CD4-positive, alpha-beta T cell treated with Interleukin-1 beta for 1 hour (primary cell): ENCODE results near the gene COL6A1.
A peak's percentile ranks its signal among the peaks of the same experiment; 100 is the strongest.
"Not testable (repeated sequence)": the region's sequence is repeated elsewhere in the genome, so short reads cannot be mapped to it uniquely, and the experiment has no call there.

Experiments used
- DNase-seq, 2 donors: peaks; one replicate each; pipeline ENCODE4 v3.0.0-alpha.2; 2020 to 2022

COL6A1 gene

DNA sequence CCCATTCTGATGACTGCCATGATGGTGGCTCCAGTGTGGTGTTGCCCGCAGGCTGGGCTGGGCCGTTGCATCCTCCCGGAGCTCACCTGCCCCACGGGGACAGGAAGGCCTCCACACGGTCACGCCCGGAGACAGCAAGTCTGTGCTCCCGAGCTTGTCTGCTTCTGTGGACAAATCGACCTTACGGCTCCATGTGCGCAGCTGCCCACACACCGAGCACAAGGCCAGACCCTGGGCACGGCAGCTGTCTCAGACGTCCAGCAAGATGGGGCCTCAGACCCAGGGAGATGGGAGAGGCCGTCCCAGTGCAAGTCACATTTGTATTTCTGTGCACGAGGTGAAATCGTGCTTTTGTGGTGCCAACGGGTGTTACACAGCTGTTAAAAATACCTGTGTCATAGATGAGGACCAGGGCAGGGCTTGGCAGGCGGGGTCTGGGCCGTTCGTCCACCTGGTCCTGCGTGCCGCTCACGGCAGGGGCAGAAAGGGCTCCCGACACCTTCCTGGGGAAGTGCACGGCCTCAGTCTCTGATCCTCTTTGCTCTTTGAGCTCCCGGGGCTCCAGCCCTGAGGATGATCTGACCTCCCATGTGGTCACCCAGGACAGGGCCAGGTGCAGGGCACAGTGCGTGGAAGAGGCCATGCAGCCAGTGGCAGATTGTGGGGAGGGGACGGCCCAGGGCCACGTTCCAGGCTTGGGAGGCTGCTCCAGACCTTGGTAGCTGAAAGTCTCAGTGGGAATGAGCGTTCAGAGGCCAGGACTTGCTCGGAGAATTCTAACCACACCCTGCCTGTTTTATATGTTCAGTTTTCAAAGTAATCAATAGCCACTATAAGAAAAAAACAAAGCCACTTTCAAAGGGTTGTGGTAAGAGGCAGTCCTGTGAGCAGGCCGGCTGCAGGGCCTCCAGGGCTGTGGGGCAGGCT, 13.5 kb downstream of the COL6A1 start:
- DNase-seq: peak in 1 of 2 donors; percentile 0

DNA sequence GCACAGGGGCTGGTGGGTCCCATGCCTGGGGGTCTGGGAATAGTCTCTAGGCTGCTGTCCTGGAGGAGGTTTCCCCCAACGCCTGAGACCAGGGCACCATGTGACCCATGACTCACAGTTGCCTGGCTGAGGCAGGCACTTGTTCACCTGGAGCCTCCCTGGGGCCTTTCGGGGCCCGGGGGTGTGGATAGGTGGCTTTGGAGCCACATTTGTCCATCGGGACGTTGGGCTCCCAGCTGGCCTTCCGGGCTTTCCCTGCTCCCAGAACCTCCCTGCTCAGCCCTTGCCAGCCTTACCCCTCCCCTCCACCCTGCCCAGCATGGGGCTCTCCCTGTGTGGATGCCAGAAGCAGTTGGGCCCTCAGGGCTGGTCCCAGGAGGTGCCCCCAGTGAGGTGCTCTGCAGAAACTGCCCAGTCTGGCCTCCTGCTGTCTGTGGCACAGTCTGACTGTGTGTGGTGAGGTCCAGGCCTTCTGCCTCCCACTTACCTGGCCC, 14.2 kb downstream of the COL6A1 start:
- peak in 1 of 2 donors; percentile 0 for DNase-seq

DNA sequence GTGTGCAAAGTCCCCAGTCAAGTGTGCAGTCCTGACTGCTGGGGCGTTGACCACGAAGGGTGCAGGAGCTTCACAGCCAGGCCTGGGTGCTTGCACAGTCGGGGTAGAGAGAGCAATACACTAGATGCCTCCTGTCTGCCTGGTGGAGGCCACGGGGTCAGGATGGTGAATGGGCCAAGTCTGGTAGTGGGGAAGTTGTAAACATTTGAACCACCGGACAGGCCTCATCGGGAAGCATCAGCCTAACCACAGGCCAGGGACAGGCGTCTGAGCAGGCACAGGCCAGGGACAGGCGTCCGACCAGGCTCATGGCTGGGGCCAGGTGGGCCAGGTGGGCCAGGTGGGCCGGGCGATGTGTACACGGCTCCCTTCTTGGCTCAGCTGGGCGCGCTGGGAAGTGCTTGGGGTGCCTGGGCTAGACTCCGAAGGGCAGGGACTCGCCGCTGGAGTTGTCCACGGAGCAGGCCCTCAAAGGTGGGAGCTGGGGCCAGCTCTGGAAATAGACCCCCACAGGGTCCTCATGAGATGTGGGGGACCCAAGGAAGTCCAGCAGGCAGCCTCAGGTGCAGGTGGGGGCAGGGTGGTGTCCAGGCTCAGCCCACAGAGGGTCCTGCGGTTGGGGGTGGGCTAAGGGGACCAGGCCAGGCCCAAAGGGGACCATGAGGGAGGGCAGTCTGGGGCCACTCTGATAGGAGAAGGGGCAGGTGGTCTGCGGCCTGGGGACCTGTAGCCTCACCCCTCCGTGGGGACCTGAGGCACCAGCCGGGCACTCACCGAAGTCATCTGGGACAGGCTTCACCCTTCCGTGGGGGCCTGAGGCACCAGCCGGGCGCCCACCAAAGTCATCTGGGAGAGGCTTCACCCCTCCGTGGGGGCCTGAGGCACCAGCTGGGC, 15.0 kb downstream of the COL6A1 start:
- no peak for DNase-seq

DNA sequence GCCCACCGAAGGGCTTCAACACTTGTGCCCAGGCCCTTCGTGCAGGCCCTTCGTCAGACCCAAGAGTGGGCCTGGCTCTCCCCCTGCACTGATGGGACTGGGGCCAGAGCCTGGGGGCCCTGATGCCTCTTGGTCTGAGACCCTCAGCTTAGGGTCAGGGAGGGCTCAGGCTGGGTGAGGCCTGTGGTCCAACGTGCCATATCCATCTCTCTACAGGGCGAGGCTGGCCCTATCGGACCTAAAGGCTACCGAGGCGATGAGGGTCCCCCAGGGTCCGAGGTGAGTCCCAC, 15.6 kb downstream of the COL6A1 start:
- no peak for DNase-seq

DNA sequence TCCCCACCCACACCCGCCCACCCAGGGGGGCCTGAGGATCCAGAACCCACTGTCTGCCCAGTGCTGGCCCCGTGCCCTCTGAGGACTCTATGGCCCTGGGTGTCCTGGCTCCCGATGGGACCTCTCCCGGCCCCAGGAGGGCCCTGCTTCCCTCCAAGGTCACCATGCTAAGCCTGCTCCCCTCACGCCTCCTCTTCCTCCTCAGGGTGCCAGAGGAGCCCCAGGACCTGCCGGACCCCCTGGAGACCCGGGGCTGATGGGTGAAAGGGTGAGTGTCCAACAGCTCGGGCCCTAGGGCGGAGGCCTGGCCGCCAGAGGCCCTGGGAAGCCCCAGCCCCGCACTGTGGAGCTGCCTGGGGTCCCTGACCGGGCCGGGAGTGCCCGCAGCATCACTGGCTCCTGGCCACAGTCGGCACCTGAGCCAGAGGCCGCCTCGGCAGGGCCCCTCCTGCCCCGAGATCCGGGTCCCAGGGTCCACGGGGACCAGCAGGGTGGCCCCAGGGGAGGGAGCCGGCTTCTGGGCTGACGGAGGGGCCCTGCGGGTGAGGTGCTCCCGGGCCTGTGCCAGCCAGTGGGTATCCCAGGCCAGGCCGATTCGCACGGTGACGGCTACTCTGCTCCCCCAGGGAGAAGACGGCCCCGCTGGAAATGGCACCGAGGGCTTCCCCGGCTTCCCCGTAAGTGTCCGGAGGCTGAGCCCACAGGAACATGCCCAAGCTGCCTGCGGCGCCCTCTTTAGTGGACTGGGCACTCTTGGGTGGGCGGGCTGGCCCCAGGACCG, 16.1 kb downstream of the COL6A1 start:
- DNase-seq: no peak

DNA sequence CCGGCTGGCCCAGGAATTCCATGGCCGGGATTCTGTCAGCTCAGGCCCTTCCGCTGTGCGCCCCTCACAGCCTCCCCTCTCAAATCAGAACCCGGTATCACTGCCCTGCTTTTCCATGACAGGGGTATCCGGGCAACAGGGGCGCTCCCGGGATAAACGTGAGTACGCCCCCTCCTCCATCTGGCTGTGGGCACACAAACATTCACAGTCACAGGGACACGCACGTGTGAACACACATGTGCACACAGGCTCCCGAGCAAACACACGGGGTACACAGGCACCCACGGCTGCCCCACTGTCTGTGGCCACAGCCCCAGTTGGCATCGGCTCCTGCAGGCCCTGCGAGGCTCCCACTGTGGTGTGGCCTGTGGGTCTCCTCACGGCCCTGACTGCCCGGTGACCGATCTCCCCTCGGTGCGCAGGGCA, 16.7 kb downstream of the COL6A1 start:
- no peak for DNase-seq

DNA sequence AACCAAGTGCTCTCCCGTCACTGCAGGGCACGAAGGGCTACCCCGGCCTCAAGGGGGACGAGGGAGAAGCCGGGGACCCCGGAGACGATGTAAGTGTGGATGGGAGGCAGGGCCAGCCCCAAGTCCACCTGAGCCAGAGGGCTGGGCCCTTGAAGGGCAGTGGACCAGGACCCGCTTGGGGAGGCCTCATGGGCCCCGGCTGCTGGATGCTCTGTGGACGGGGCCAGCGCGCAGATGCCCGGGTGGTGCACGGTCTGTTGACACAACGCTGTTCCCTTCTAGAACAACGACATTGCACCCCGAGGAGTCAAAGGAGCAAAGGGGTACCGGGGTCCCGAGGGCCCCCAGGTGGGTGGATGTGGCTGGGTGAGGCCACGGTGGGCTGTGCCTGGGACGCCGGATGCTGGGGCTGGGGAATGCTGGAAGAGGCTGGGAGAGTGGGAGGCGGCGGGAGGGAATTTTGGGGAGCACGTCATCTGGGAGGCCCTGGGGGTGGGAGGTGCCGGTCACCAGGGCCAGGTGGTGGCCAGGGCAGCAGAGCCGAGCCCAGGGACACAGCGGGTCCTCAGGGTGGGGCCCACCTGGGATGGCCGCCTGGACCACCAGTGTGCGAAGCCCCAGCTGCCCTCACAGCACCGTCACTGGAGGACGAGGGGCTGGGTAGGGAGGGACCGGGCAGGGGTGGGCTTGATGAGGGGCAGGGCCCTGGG, 17.5 kb downstream of the COL6A1 start:
- DNase-seq: no peak

DNA sequence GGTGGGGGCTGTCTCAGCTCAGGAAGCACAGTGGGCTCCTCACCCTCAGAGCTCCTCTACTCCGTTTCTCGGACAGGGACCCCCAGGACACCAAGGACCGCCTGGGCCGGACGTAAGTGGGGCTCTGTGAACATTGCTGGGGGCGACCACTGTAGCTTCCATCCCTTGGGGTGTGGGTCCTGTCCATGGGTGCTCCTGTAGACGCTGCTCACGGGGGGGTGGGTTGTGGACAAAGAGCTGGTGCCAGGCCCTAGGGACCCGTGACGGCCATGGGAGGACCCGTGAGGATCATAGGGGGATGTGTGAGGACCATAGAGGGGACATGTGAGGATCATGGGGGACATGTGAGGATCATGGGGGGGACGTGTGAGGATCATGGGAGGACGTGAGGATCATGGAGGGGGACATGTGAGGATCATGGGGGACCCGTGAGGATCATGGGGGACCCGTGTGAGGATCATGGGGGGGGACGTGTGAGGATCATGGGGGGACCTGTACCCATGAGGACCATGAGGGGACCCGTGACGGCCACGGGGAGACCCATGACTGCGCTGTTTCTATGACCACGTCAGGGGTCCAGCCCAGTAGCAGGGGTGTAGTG, 18.1 kb downstream of the COL6A1 start:
- no peak for DNase-seq

DNA sequence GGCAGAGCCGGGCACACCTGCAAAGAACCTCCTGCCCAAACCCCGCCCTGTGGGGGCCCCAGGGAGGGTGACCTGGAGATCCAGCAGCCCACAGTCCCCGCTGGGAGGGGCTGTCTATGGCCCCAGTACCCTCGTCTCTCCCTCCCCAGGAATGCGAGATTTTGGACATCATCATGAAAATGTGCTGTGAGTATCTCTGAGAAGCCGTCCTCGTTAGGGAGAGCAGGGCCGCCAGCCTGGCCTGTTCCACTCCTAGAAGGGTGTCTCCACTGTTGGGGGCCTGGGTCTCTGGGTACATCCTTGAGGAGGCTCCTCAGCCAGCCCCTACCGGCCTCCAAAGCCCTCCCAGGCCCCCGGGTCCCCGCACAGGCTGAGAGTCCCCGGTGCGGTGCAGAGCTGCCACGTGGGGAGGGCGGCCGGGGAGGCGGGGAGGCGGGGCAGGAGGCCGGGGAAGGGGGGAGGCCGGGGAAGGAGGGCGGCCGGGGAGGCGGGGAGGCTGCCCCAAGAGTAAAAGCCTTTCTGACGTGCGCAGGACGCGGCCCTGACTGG, 18.7 kb downstream of the COL6A1 start:
- no peak for DNase-seq

DNA sequence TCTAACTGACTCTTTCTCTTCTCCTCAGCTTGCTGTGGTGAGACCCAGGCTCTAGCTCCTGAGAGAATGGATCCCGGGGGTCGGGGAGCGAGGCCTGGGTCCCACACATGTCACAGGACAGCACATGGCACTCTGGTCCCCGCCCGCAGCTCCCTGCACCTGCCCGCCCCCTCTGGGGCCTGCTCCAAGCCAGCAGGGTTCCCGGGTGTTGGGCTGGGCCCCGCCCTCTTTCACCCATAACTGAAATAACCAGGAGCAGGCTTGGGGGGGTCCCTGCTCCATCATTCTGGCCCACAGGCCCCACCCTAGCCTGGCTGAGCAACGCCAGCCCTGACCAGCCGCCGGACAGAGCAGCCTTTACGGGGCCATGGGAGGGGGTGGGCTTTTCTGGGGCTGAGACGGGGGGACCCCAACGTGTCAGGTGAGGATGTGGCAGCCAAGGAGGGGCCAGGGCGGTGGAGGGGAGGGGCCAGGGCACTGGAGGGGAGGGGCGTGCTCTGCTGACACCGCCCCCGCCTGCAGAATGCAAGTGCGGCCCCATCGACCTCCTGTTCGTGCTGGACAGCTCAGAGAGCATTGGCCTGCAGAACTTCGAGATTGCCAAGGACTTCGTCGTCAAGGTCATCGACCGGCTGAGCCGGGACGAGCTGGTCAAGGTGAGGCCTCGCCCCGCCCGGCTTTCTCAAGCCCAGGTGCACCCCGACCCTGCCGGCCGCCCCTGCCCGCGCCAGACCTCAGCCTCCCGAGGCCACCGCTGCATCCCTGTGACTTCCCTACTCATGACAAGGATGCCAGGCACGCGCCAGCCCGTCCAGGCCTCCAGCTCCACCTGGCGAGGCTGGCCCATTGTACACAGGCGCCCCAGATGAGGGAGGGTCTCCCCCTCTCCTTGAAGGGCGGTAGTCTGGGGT, 19.4 kb downstream of the COL6A1 start:
- DNase-seq: no peak

DNA sequence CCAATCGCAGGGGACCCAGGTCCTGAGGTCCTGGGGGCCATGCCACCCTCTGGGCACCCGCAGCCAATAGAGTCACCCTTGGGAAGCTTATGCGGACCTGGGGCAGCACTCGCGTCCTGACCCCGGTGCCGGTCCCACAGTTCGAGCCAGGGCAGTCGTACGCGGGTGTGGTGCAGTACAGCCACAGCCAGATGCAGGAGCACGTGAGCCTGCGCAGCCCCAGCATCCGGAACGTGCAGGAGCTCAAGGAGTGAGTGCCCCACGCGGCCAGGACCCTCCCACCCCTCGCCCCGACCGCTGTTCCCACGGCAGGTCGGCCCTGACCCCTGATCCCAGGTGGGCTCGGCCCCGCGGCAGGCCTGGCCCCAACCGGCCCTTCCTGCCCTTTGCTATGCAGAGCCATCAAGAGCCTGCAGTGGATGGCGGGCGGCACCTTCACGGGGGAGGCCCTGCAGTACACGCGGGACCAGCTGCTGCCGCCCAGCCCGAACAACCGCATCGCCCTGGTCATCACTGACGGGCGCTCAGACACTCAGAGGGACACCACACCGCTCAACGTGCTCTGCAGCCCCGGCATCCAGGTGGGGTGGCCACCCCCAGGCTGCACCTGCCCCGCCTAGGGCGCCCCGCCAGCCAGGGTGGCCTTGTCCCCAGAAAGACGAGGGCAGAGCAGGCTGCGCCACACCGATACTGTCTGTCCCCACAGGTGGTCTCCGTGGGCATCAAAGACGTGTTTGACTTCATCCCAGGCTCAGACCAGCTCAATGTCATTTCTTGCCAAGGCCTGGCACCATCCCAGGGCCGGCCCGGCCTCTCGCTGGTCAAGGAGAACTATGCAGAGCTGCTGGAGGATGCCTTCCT, 20.5 kb downstream of the COL6A1 start:
- DNase-seq: no peak

DNA sequence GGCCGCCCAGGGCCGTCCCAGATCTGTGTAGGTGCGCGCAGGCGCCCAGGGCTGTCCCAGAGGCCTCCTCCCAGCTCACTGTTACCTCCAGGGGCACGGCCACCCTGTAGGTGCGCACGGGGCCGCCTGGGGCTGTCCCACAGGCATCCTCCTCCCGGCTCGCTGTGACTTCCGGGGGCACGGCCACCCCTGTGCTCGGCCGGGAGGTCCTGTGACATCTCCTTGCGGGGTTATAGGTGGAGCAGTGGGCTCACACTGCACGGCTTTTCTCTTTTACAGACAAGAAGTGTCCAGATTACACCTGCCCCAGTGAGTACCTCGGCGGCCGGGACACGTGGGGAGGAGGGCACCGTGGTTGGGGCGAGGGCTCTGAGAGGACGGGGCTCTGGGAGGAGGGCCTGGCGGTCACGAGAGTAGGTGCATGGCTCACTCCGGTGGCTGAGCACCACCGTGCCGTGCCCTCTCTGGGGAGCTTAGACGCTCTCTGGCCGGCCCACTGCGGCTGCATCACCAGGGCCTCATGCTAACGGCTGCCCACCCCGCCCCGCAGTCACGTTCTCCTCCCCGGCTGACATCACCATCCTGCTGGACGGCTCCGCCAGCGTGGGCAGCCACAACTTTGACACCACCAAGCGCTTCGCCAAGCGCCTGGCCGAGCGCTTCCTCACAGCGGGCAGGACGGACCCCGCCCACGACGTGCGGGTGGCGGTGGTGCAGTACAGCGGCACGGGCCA, 21.4 kb downstream of the COL6A1 start:
- DNase-seq: no peak

DNA sequence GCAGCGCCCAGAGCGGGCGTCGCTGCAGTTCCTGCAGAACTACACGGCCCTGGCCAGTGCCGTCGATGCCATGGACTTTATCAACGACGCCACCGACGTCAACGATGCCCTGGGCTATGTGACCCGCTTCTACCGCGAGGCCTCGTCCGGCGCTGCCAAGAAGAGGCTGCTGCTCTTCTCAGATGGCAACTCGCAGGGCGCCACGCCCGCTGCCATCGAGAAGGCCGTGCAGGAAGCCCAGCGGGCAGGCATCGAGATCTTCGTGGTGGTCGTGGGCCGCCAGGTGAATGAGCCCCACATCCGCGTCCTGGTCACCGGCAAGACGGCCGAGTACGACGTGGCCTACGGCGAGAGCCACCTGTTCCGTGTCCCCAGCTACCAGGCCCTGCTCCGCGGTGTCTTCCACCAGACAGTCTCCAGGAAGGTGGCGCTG, 22.0 kb downstream of the COL6A1 start:
- DNase-seq: no peak

DNA sequence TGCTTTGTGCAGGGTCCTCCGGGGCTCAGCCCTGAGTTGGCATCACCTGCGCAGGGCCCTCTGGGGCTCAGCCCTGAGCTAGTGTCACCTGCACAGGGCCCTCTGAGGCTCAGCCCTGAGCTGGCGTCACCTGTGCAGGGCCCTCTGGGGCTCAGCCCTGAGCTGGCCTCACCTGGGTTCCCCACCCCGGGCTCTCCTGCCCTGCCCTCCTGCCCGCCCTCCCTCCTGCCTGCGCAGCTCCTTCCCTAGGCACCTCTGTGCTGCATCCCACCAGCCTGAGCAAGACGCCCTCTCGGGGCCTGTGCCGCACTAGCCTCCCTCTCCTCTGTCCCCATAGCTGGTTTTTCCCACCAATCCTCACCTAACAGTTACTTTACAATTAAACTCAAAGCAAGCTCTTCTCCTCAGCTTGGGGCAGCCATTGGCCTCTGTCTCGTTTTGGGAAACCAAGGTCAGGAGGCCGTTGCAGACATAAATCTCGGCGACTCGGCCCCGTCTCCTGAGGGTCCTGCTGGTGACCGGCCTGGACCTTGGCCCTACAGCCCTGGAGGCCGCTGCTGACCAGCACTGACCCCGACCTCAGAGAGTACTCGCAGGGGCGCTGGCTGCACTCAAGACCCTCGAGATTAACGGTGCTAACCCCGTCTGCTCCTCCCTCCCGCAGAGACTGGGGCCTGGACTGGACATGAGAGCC, 22.7 kb downstream of the COL6A1 start:
- no peak for DNase-seq

DNA sequence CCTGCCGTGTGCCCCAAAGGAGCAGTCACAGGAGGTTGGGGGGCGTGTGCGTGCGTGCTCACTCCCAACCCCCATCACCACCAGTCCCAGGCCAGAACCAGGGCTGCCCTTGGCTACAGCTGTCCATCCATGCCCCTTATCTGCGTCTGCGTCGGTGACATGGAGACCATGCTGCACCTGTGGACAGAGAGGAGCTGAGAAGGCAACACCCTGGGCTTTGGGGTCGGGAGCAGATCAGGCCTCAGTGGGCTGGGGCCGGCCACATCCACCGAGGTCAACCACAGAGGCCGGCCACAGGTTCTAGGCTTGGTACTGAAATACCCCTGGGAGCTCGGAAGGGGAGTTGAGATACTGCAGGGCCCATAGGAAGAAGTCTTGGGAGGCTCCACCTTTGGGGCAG, 23.5 kb downstream of the COL6A1 start:
- DNase-seq: no peak

DNA sequence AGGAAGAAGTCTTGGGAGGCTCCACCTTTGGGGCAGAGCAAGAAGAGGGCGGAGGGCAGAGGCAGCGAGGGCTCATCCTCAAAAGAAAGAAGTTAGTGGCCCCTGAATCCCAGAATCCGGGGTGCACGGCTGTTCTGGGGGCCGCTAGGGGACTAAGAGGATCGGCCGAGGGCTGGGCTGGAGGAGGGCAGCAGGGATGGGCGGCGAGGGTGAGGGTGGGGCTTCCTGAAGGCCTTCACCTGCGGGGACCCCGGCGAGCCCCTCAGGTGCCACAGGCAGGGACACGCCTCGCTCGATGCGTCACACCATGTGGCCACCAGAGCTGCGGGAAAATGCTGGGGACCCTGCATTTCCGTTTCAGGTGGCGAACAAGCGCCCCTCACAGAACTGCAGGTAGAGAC, 23.9 kb downstream of the COL6A1 start:
- no peak for DNase-seq

DNA sequence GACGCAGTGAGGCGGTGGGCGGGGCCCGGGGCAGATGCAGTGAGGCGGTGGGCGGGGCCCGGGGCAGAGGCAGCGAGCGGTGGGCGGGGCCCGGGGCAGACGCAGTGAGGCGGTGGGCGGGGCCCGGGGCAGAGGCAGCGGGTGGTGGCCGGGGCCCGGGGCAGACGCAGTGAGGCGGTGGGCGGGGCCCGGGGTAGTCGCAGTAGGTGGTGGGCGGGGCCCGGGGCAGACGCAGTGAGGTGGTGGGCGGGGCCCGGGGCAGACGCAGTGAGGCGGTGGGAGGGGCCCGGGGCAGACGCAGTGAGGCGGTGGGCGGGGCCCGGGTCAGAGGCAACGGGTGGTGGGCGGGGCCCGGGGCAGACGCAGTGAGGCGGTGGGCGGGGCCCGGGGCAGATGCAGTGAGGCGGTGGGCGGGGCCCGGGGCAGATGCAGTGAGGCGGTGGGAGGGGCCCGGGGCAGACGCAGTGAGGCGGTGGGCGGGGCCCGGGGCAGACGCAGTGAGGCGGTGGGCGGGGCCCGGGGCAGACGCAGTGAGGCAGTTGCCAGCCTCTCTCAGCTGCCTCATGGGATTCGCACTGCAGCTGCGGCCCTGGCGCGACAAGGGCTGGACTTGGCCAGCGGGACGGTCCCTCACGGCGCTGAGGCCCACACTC, 24.4 kb downstream of the COL6A1 start:
- not testable (repeated sequence) for DNase-seq
